Thyroid gland (tissue), 4 donors: ENCODE results near the gene CYP26C1. TPM values are rescaled to one million over a fixed set of nuclear protein-coding genes. Genes with fewer than 3 reads are reported as not detected.

ENCODE experiments used
- DNase-seq, 2 donors: peaks; one replicate each; pipeline ENCODE4 v3.0.0-alpha.2; 2019
- H3K27ac ChIP-seq, 3 donors: fragments of 200-600 bp; sonication (generic); 1 replicate in 2 of 3; 2 replicates in 1 of 3; pipeline ENCODE4 v1.5.1; 2016 to 2019; ENCODE audit warnings: mild to moderate bottlenecking in 1 of 3, moderate library complexity in 1 of 3
- H3K27me3 ChIP-seq: fragments of 200-600 bp; sonication (generic); one replicate; pipeline ENCODE4 v1.5.1; 2019
- H3K36me3 ChIP-seq, 2 donors: fragments of 200-600 bp; sonication (generic); one replicate each; pipeline ENCODE4 v1.5.1; 2016 to 2019
- H3K4me1 ChIP-seq, 2 donors: fragments of 200-600 bp; sonication (generic); one replicate each; pipeline ENCODE4 v1.5.1; 2017 to 2019
- H3K4me3 ChIP-seq, 3 donors: fragments of 200-600 bp; sonication (generic); replicated peaks in 1 of 3; 1 replicate in 2 of 3; 2 replicates in 1 of 3; pipeline ENCODE4 v1.5.1; 2016; ENCODE audit warnings: mild to moderate bottlenecking in 1 of 3
- H3K9me3 ChIP-seq: fragments of 200-600 bp; sonication (generic); one replicate; pipeline ENCODE4 v1.5.1; 2017
- CTCF ChIP-seq, 6 experiments: fragments of 200-600 bp in 3 of 6; fragments of 450-650 bp in 3 of 6; sonication (generic) in 3 of 6; IDR thresholded peaks; one replicate each; pipeline ENCODE4 v1.5.1; 2016 to 2019; ENCODE audit warnings: antibody characterized with exemption in 6 of 6, mild to moderate bottlenecking in 2 of 6, inconsistent platforms in 1 of 6, moderate library complexity in 1 of 6
- POLR2A ChIP-seq, 2 donors: fragments of 450-650 bp; IDR thresholded peaks; one replicate each; pipeline ENCODE4 v1.6.1; 2017; ENCODE audit warnings: antibody characterized with exemption in 2 of 2, mild to moderate bottlenecking in 2 of 2, moderate library complexity in 1 of 2
- WGBS, 2 donors: methylation state at CpG; one replicate each; pipeline ENCODE4 v1.1.5; 2017; 5-methylcytosine and 5-hydroxymethylcytosine counted together
- intact Hi-C: fragments of 100-400 bp; cut with DNase I; formaldehyde crosslinking; loops from one replicate; pipeline ENCODE4 v1.15.1; 2023
- total RNA-seq, 4 donors: library from RNA; depleted of rRNA; stranded (reverse); fragments of >200 nt; gene quantifications; one replicate each; pipeline ENCODE4 v1.2.3, GENCODE V29; 2016

The CYP26C1 gene
- total RNA-seq, 4 donors from 2014 or later, result 0.13 to 0.22 (median 0.20) TPM; not detected in 1

- H3K4me3 ChIP-seq, result no peak overlapping the region
- H3K27me3 ChIP-seq, result no peaks in the 10 kb centered on the region
- DNase-seq, result no peak
- no peaks in the 10 kb centered on the region for H3K36me3 ChIP-seq
- H3K9me3 ChIP-seq, result no peaks in the 10 kb centered on the region
- H3K4me1 ChIP-seq, result no peaks in the 10 kb centered on the region
- 78 to 87% methylated on average over 4 of the region's 4 CpGs for WGBS, 2 donors
- intact Hi-C loops, result loop anchor here (10.0 kb wide), 1 partner anchor 206 kb away; no protein-coding TSS in a partner anchor
- TF ChIP-seq CTCF (IDR thresholded peaks at IDR 0.05) (no peak), POLR2A (IDR thresholded peaks at IDR 0.05) (no peak)
- no peak overlapping the region for H3K27ac ChIP-seq
Observed at GRCh38 chr10:93088466-93088865, 27.9 kb downstream of the CYP26C1 start.

GRCh38 chr10:93090619-93091018 lies 30.0 kb downstream of the CYP26C1 start:
- Histone ChIP-seq H3K27me3 (no peaks in the 10 kb centered on the region), H3K27ac (no peak overlapping the region), H3K36me3 (no peaks in the 10 kb centered on the region), H3K4me3 (no peak overlapping the region), H3K9me3 (no peaks in the 10 kb centered on the region), H3K4me1 (no peaks in the 10 kb centered on the region)
- intact Hi-C loops, result no loop called here
- DNase-seq, result no peak
- 82 to 83% methylated on average over 2 of the region's 2 CpGs for WGBS, 2 donors
- TF ChIP-seq POLR2A (IDR thresholded peaks at IDR 0.05) (no peak), CTCF (IDR thresholded peaks at IDR 0.05) (no peak)

- WGBS, 2 donors, result 92 to 93% methylated on average over 3 of the region's 3 CpGs
- Histone ChIP-seq H3K4me3 (no peak overlapping the region), H3K9me3 (no peaks in the 10 kb centered on the region), H3K4me1 (no peaks in the 10 kb centered on the region), H3K27me3 (no peaks in the 10 kb centered on the region), H3K36me3 (no peaks in the 10 kb centered on the region), H3K27ac (no peak overlapping the region)
- no peak for DNase-seq
- intact Hi-C loops, result no loop called here
- TF ChIP-seq POLR2A (IDR thresholded peaks at IDR 0.05), result no peak
- TF ChIP-seq CTCF (IDR thresholded peaks at IDR 0.05), result no peak
Observed at GRCh38 chr10:93091960-93092359, 31.4 kb downstream of the CYP26C1 start.

- DNase-seq, result no peak
- WGBS, 2 donors, result 43 to 50% methylated on average over 1 of the region's 1 CpG
- Histone ChIP-seq H3K4me3 (no peak overlapping the region), H3K4me1 (no peaks in the 10 kb centered on the region), H3K9me3 (no peaks in the 10 kb centered on the region), H3K27me3 (no peaks in the 10 kb centered on the region), H3K27ac (no peak overlapping the region), H3K36me3 (no peaks in the 10 kb centered on the region)
- intact Hi-C loops, result no loop called here
- no peak for TF ChIP-seq CTCF (IDR thresholded peaks at IDR 0.05)
- no peak for TF ChIP-seq POLR2A (IDR thresholded peaks at IDR 0.05)
Observed at GRCh38 chr10:93095225-93095624, 34.6 kb downstream of the CYP26C1 start.

GRCh38 chr10:93096901-93097300 lies 36.3 kb downstream of the CYP26C1 start:
- no peak for DNase-seq
- Histone ChIP-seq H3K9me3 (no peaks in the 10 kb centered on the region), H3K27ac (no peak overlapping the region), H3K36me3 (no peaks in the 10 kb centered on the region), H3K4me3 (no peak overlapping the region), H3K4me1 (no peaks in the 10 kb centered on the region), H3K27me3 (no peaks in the 10 kb centered on the region)
- intact Hi-C loops, result no loop called here
- 78 to 80% methylated on average over 5 of the region's 5 CpGs for WGBS, 2 donors
- no peak for TF ChIP-seq POLR2A (IDR thresholded peaks at IDR 0.05)
- no peak for TF ChIP-seq CTCF (IDR thresholded peaks at IDR 0.05)
